HG02610 (cell line): ENCODE data around the gene LALBA.
"Not testable (repeated sequence)": the region's sequence is repeated elsewhere in the genome, so short reads cannot be mapped to it uniquely, and the experiment has no call there.

ENCODE experiments used
- ATAC-seq: cut with Tn5 transposase; IDR thresholded peaks from one replicate; pipeline ENCODE4 v1.9.1; 2021; ENCODE audit warnings: mild to moderate bottlenecking, moderate library complexity; ENCODE audit not compliant: unreplicated experiment

LALBA gene

GRCh38 chr12:48569946-48570345 lies at the start of gene LALBA:
TSS of gene LALBA (minus strand) at chr12:48570046. CDS start at chr12:48570020, 26 bp downstream.
- no peak for ATAC-seq

GRCh38 chr12:48618541-48618940 lies 48.7 kb upstream of the LALBA start:
- ATAC-seq, result peak; percentile 48

- ATAC-seq, result no peak
Measured at GRCh38 chr12:48615681-48616080, 45.8 kb upstream of the LALBA start.

GRCh38 chr12:48613321-48613720 lies 43.5 kb upstream of the LALBA start:
- ATAC-seq, result no peak

GRCh38 chr12:48602192-48602989 lies 32.5 kb upstream of the LALBA start:
- no peak for ATAC-seq

GRCh38 chr12:48601013-48601756 lies 31.3 kb upstream of the LALBA start:
- peak; percentile 95 for ATAC-seq

- ATAC-seq, result no peak
Measured at GRCh38 chr12:48600552-48600951, 30.7 kb upstream of the LALBA start.

- no peak for ATAC-seq
Measured at GRCh38 chr12:48592591-48593086, 22.8 kb upstream of the LALBA start.

- ATAC-seq, result no peak
Measured at GRCh38 chr12:48586361-48586760, 16.5 kb upstream of the LALBA start.

- no peak for ATAC-seq
Measured at GRCh38 chr12:48583728-48584127, 13.9 kb upstream of the LALBA start.

- ATAC-seq, result no peak
Measured at GRCh38 chr12:48580831-48581230, 11.0 kb upstream of the LALBA start.

GRCh38 chr12:48572326-48572725 lies 2.5 kb upstream of the LALBA start:
- ATAC-seq, result no peak

- no peak for ATAC-seq
Measured at GRCh38 chr12:48567731-48568130, 2.1 kb downstream of the LALBA start.

- no peak for ATAC-seq
Measured at GRCh38 chr12:48557919-48558318, 11.9 kb downstream of the LALBA start.

GRCh38 chr12:48556631-48557030 lies 13.2 kb downstream of the LALBA start:
- no peak for ATAC-seq

- ATAC-seq, result not testable (repeated sequence)
Measured at GRCh38 chr12:48553666-48554343, 16.0 kb downstream of the LALBA start.

- ATAC-seq, result not testable (repeated sequence)
Measured at GRCh38 chr12:48551636-48552035, 18.2 kb downstream of the LALBA start.

- ATAC-seq, result not testable (repeated sequence)
Measured at GRCh38 chr12:48547012-48547411, 22.8 kb downstream of the LALBA start.

- ATAC-seq, result no peak
Measured at GRCh38 chr12:48545833-48546469, 23.9 kb downstream of the LALBA start.

- no peak for ATAC-seq
Measured at GRCh38 chr12:48542300-48542928, 27.4 kb downstream of the LALBA start.
